ENCODE results near the gene RDH5.

The RDH5 gene

DNA sequence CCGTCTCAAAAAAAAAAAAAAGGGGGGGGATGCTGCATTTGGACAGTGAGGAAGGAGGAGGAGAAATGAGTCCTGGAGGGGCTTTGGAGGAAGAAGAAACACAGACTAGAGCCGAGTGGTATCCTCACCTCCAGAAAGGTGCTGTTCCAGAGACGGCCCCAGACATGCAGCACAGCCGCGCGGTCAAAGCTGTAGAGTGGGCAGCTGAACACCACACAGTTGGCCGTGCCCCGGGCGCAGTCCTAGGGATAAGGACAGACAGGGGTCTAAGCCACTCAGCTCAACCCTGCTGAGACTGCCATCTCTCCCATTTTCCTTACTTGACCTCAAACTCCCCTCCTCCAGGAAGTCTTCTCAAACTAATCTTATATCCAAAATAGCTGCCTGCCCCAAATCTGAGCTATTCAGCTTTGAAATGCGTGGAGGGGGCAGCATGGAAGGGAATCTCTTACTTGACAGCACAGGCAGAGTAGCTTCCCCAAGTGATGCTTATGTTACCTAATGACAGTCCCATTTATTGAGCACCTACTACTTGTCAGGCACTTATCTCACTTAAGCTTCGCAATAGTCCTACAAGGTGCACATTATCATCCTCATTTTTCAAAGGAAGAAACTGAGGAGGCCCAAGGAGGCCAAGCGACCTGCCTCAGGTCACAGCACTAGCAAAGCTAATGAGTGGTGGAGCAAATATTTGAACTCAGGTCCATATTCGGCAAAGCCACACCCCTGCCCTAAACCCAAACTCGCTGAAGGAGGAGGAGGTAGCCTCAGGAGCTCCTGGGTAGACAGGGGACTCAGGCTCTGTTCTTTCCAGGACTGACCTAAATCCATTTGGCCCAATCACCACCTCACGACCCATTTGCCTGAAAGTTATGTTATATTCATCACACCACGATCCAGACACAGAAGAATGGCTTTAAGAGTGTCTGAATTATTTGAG lies 31.2 kb upstream of the RDH5 start:
- H3K27ac ChIP-seq = no peak overlapping the region
- TF ChIP-seq, protein P1, sequence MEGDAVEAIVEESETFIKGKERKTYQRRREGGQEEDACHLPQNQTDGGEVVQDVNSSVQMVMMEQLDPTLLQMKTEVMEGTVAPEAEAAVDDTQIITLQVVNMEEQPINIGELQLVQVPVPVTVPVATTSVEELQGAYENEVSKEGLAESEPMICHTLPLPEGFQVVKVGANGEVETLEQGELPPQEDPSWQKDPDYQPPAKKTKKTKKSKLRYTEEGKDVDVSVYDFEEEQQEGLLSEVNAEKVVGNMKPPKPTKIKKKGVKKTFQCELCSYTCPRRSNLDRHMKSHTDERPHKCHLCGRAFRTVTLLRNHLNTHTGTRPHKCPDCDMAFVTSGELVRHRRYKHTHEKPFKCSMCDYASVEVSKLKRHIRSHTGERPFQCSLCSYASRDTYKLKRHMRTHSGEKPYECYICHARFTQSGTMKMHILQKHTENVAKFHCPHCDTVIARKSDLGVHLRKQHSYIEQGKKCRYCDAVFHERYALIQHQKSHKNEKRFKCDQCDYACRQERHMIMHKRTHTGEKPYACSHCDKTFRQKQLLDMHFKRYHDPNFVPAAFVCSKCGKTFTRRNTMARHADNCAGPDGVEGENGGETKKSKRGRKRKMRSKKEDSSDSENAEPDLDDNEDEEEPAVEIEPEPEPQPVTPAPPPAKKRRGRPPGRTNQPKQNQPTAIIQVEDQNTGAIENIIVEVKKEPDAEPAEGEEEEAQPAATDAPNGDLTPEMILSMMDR (conservative IDR thresholded peaks at IDR 0.05) = no peak

- TF ChIP-seq, protein P1 (conservative IDR thresholded peaks at IDR 0.05) = no peak
- no peak overlapping the region for H3K27ac ChIP-seq
Observed at GRCh38 chr12:55692631-55693322, 27.4 kb upstream of the RDH5 start.

- TF ChIP-seq, protein P1 (conservative IDR thresholded peaks at IDR 0.05) = no peak
- H3K27ac ChIP-seq = no peak overlapping the region
Observed at GRCh38 chr12:55693323-55694187, 26.6 kb upstream of the RDH5 start.

DNA sequence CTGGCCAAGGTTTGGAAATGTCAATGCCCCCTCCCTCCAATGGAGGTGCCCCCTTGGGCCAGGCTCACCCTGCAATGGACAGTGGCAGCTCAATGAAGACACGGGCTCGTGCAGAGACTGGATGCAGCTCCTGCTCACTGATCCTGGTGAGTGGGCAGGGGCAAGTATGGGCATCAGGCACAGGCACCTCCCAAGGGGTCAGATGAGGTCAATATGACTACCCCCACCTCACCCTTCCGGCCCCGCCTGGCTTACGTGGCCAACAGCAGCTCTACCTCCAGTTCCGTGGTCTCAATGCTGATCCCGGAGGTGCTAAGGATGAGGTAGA lies 26.0 kb upstream of the RDH5 start:
- TF ChIP-seq, protein P1 (conservative IDR thresholded peaks at IDR 0.05) = no peak
- H3K27ac ChIP-seq = no peak overlapping the region

DNA sequence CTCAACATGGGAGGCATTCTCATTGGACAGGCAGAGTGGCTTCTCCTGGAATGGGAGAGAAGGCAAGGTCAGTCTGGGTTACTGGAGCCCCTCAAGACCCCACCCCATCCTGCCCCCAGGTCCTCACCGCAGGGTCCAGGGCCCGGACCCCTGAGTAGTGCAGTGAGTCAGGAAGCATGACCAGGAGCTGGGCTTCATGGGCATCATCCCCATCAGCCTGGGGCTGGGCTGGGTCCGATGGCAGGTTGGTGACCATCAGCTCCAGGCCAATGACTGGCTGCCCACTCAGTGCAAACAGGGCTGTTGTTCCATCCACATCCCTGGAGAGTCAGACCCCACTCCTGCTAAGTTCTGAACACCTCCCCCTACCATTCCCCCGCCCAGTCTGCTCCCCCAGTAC lies 25.5 kb upstream of the RDH5 start:
- TF ChIP-seq, protein P1 (conservative IDR thresholded peaks at IDR 0.05) = no peak
- H3K27ac ChIP-seq = no peak overlapping the region

DNA sequence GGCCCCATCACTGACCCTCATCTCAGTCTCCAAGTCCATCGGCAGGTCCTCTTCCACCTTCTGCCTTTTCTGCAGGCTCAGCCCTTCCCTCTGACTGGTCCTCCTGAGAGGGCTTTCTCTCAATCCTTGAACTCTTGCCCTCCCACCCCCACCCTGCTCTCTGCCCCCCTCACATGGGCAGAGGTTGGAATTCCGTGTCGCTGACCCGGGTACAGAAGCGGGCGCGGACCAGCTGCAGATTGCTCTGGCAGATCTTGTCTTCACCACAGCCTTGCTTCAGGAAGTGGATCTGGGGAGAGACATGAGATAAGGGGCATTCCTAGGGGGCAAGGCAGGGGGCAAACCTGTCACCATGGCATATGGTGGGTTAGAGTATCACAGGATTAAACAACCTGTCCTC lies 24.8 kb upstream of the RDH5 start:
- no peak overlapping the region for H3K27ac ChIP-seq

More for the DNA sequence above, 24.8 kb upstream of the RDH5 start:
- TF ChIP-seq, protein P1 (conservative IDR thresholded peaks at IDR 0.05) = no peak

Data from VCaP (cell line).